Pancreas (tissue), 10 donors: ENCODE results near the gene DDX50. TPM values are rescaled to one million over a fixed set of nuclear protein-coding genes. Genes with fewer than 3 reads are reported as not detected.

Experiments
- ATAC-seq, 4 donors: fragments of 200-7000 bp; cut with Tn5 transposase; one replicate each; pipeline versions ENCODE4 v1.8.0 to v1.9.1; 2020; ENCODE audit warnings: mild to moderate bottlenecking in 4 of 4, moderate library complexity in 4 of 4
- DNase-seq, 6 donors: peaks; one replicate each; pipeline ENCODE4 v3.0.0-alpha.2; 2020
- FAIRE-seq: peaks from 2 replicates; lab custom pipeline; 2012; peaks lifted over from hg19 to GRCh38; lab: Jason Lieb, UNC
- H3K27ac ChIP-seq, 4 donors: fragments of 200-600 bp; sonication (generic); 1 replicate in 3 of 4; 2 replicates in 1 of 4; pipeline versions ENCODE4 v1.5.0 to v1.8.0; 2020
- H3K27me3 ChIP-seq, 4 donors: fragments of 200-600 bp; one replicate each; pipeline ENCODE4 v1.8.0; 2021
- H3K36me3 ChIP-seq, 3 donors: fragments of 200-600 bp; sonication (generic) in 1 of 3; one replicate each; pipeline versions ENCODE4 v1.5.0 to v1.8.0; 2020 to 2021
- H3K4me1 ChIP-seq, 3 donors: fragments of 200-600 bp; one replicate each; pipeline ENCODE4 v1.8.0; 2021
- H3K4me3 ChIP-seq, 4 donors: fragments of 200-600 bp; sonication (generic) in 2 of 4; one replicate each; pipeline versions ENCODE4 v1.5.0 to v1.8.0; 2020 to 2021
- H3K9me3 ChIP-seq, 4 donors: fragments of 200-600 bp; one replicate each; pipeline ENCODE4 v1.8.0; 2021
- WGBS, 2 donors: extraction: QIAGEN DNeasy Blood & Tissue Kit; methylation state at CpG; one replicate each; pipeline ENCODE4 v1.1.7; 2013; 5-methylcytosine and 5-hydroxymethylcytosine counted together
- intact Hi-C, 3 donors: fragments of 100-400 bp; cut with DNase I; formaldehyde crosslinking; loops; one replicate each; pipeline versions ENCODE4 v1.11.1 to v1.14.2; 2022
- polyA plus RNA-seq, 2 donors: library from polyadenylated mRNA; stranded (reverse); fragments of 200-250 nt; gene quantifications; one replicate each; pipeline ENCODE4 v1.2.3, GENCODE V29; 2013
- total RNA-seq, 6 donors: library from RNA; stranded (reverse); fragmentation: NEBNext Ultra II Directional in 4 of 6; extraction: Animal tissue kit (Norgen Biotek cat#: 25700) in 4 of 6; gene quantifications; one replicate each; pipeline versions ENCODE4 v1.2.1 to v1.2.4, GENCODE V29; 2021 to 2023
- TF ChIP-seq, protein P1 (sequence below), 4 donors: fragments of 200-600 bp; sonication (generic) in 3 of 4; IDR thresholded peaks; one replicate each; pipeline versions ENCODE4 v1.5.0 to v1.8.0; 2021; ENCODE audit warnings: antibody characterized with exemption in 4 of 4
- donor health status: healthy with polysubstance abuse.
- donor health status: DM: no; HTN: no; CAD: no; lungs with moderate emphysema.
- donor health status: DM: no; HTN: no; CAD: no.
- donor health status: control.
- donor health status: control.
- donor health status: Bipolar disorder and iron deficiency.
- donor health status: DM: yes; HTN: yes; CAD: no.
- donor health status: DM: no; HTN: no; CAD: no.
- donor health status: DM: no; HTN: no; CAD: no.
- donor health status: DM: yes; HTN: yes; CAD: no.

The DDX50 gene
- total and polyA plus RNA-seq, 8 donors: 9.1 to 27.9 (median 17.6) TPM

DNA sequence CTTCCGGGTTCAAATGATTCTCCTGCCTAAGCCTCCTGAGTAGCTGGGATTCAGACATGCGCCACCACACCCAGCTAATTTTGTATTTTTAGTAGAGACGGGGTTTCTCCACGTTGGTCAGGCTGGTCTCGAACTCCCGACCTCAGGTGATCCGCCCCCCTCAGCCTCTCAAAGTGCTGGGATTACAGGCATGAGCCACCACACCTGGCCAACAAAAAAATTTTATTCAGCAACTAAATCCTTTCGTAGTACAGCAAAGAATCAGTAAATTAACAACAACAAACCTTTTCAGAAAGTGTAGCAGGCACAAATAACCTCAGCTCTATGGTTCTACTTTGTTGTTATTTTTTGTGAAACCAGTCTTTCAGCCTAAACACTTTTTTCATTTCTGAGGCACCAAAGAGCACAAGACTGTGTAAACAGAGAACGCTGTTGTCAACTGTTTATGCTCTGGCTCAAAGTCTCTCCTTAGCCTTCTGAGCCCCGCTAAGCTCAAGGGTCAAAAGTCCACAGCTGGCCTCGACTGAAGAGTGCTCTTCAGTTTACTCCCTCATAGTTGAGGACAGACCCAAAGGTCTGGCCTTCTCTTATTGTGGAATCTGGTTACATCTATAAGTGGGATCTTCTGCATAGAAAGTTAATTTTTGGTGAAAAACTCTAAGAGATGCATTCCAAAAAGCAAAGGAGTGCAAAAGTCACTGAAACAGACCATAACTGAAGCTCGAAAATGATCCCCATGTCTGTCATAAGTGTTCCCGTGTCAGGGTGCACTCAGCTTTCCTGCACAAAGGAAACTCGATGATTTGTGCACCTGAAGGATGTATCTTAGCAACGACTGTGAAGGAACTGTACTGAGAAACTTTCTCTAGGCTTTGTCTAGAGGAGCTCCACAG is 24.6 kb upstream of the DDX50 start:
- H3K9me3 ChIP-seq: no peaks in the 10 kb centered on the region
- DNase-seq (no peak), FAIRE-seq (no peak), ATAC-seq (peak in 1 of 4 donors; percentile 60)
- no peak overlapping the region for H3K4me3 ChIP-seq
- TF ChIP-seq, protein P1, sequence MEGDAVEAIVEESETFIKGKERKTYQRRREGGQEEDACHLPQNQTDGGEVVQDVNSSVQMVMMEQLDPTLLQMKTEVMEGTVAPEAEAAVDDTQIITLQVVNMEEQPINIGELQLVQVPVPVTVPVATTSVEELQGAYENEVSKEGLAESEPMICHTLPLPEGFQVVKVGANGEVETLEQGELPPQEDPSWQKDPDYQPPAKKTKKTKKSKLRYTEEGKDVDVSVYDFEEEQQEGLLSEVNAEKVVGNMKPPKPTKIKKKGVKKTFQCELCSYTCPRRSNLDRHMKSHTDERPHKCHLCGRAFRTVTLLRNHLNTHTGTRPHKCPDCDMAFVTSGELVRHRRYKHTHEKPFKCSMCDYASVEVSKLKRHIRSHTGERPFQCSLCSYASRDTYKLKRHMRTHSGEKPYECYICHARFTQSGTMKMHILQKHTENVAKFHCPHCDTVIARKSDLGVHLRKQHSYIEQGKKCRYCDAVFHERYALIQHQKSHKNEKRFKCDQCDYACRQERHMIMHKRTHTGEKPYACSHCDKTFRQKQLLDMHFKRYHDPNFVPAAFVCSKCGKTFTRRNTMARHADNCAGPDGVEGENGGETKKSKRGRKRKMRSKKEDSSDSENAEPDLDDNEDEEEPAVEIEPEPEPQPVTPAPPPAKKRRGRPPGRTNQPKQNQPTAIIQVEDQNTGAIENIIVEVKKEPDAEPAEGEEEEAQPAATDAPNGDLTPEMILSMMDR (IDR thresholded peaks at IDR 0.05): no peak
- H3K36me3 ChIP-seq: no peaks in the 10 kb centered on the region
- H3K4me1 ChIP-seq: peaks cover 0 to 6% (median 0%) of the 10 kb centered on the region in 3 donors
- no peak overlapping the region for H3K27ac ChIP-seq
- intact Hi-C loops: no loop called here
- no peaks in the 10 kb centered on the region for H3K27me3 ChIP-seq
- WGBS, 2 donors: 62 to 63% methylated on average over 15 of the region's 15 CpGs

DNA sequence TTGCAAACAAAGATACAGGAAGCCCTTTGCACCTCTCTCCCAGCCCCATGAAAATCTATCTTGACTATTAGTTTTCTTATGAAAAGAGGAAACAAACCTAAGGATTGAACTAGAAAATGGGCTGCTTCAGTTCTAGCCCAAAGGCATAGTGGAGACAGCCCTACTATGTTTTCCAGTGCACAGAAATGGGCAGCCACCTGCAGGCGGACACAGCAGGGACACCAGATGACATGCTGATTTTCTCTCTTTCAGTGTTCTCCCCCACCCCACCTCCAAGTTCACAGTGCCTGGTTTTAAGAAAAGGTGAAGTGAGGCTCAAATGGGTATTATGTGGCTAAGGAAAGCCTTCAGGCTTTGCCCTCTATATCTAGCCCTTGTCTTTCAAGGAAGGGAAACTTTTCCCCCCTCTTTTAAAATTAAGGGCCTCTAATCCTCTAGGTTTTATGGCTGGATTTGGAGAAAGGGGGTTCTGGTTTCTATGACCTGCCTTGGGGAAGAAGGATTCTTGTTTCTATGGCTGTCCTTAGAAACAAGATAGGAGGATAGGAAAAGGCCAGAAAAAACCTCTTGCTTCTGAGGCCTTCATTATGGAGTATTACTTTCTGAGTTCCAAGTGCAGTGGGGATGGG is 23.5 kb upstream of the DDX50 start:
- Histone ChIP-seq H3K27me3 (no peaks in the 10 kb centered on the region), H3K9me3 (no peaks in the 10 kb centered on the region), H3K4me1 (no peaks in the 10 kb centered on the region), H3K36me3 (no peaks in the 10 kb centered on the region), H3K27ac (no peak overlapping the region), H3K4me3 (no peak overlapping the region)
- ATAC-seq: no peak
- intact Hi-C loops: no loop called here
- TF ChIP-seq, protein P1 (IDR thresholded peaks at IDR 0.05): no peak
- DNase-seq: no peak
- 98 to 100% methylated on average over 1 of the region's 1 CpG for WGBS, 2 donors
- no peak for FAIRE-seq

DNA sequence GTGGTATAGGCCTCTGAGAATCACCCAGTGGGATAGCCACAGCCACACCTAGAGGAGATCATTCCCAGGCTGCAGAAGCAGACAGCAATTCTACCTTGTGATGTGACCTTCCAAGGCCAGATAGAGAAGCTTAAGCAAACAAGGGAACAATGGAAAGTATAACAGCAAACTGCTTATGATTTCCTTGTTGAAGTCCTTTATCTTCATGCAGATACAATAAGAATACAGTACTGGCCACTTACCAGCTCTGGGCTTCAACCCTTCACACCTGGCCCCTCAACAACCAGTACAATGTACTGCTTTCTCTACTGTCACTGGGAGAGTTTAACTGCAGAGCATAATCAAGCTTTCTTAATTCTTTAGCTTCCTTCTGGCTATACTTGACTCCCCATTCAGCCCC is 22.6 kb upstream of the DDX50 start:
- Histone ChIP-seq H3K27me3 (no peaks in the 10 kb centered on the region), H3K36me3 (no peaks in the 10 kb centered on the region), H3K4me1 (no peaks in the 10 kb centered on the region), H3K4me3 (no peak overlapping the region), H3K9me3 (no peaks in the 10 kb centered on the region), H3K27ac (no peak overlapping the region)
- ATAC-seq (no peak), FAIRE-seq (no peak), DNase-seq (no peak)
- intact Hi-C loops: no loop called here
- TF ChIP-seq, protein P1 (IDR thresholded peaks at IDR 0.05): no peak

DNA sequence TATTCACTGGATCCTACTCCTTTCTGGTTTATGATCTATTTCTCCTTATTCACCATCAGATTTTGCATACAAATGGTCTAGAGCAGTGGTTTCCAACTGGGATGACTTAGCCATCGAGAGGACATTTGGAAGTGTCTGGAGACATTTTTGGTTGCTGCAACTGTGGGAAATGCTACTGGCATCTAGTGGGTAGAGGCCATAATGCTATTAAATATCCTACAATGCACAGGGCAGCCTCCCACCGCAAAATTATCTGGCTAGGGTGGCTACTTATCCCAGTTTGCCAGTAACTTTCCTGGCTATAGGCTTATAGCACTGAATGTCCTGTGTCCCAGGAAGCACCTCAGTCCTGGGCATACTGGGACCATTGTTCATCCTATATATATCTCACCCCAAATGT is 21.5 kb upstream of the DDX50 start:
- DNase-seq (no peak), FAIRE-seq (no peak), ATAC-seq (no peak)
- Histone ChIP-seq H3K36me3 (no peaks in the 10 kb centered on the region), H3K27ac (no peak overlapping the region), H3K4me3 (no peak overlapping the region), H3K4me1 (no peaks in the 10 kb centered on the region), H3K9me3 (no peaks in the 10 kb centered on the region), H3K27me3 (no peaks in the 10 kb centered on the region)
- 98 to 100% methylated on average over 2 of the region's 2 CpGs for WGBS, 2 donors
- intact Hi-C loops: no loop called here
- TF ChIP-seq, protein P1 (IDR thresholded peaks at IDR 0.05): no peak

DNA sequence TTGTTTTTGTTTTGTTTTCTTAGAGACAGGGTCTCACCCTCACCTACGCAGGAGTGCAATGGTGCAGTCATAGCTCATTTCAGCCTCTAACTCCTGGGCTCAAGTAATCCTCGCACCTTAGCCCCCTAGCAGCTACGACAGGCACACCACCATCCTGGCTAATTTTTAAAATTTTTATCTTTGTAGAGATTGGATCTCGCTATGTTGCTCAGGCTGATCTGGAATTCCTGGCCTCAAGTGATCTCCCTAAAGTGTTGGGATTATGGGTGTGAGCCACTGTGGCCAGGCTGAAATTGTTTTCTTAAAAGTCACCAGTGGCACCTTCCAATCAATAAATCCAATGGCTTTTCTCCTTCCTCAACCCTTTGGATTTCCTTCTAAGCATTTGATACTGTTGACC is 20.9 kb upstream of the DDX50 start:
- WGBS, 2 donors: 92 to 93% methylated on average over 4 of the region's 4 CpGs
- H3K4me3 ChIP-seq: no peak overlapping the region
- H3K9me3 ChIP-seq: no peaks in the 10 kb centered on the region
- H3K27ac ChIP-seq: no peak overlapping the region
- FAIRE-seq: no peak
- H3K4me1 ChIP-seq: no peaks in the 10 kb centered on the region
- intact Hi-C loops: no loop called here
- no peaks in the 10 kb centered on the region for H3K36me3 ChIP-seq
- no peaks in the 10 kb centered on the region for H3K27me3 ChIP-seq
- DNase-seq: no peak
- TF ChIP-seq, protein P1 (IDR thresholded peaks at IDR 0.05): no peak
- no peak for ATAC-seq
